Measurements from ENCODE around the gene GPHB5. TPM values are rescaled to one million over a fixed set of nuclear protein-coding genes. Genes with fewer than 3 reads are reported as not detected.

Gene GPHB5
- total RNA-seq, 1 experiment from 2014 or later, result not detected

- peak; percentile 21 for DNase-seq (ENCODE audit: low read depth, low spot score)
- Histone ChIP-seq H2AFZ (ENCODE audit: low read depth, low read length, poor library complexity, severe bottlenecking) (no peak overlapping the region), H3K27me3 (ENCODE audit: insufficient read depth, low read length) (peaks cover 12% of the 10 kb centered on the region), H3K4me3 (replicated peaks in 1 of 2; ENCODE audit: low read depth in 1 of 2, low read length in 2 of 2) (no peak overlapping the region), H4K20me1 (ENCODE audit: insufficient read depth) (no peaks in the 10 kb centered on the region), H3K4me1 (ENCODE audit: control insufficient read depth in 1 of 2, insufficient read depth in 2 of 2, low read length in 2 of 2) (no peaks in the 10 kb centered on the region), H3K4me2 (ENCODE audit: low read length) (no peak overlapping the region), H3K79me2 (ENCODE audit: insufficient read depth, low read length) (no peaks in the 10 kb centered on the region), H3K9me3 (ENCODE audit: control insufficient read depth in 1 of 2, insufficient read depth in 1 of 2, low read depth in 1 of 2, low read length in 2 of 2) (no peaks in the 10 kb centered on the region), H3K9me2 (ENCODE audit: insufficient read depth) (no peaks in the 10 kb centered on the region), H3K27ac (ENCODE audit: low read depth, low read length) (no peak overlapping the region), H3K36me3 (ENCODE audit: control insufficient read depth in 1 of 2, insufficient read depth in 2 of 2, low read length in 2 of 2) (no peaks in the 10 kb centered on the region), H3K9ac (ENCODE audit: low read length) (no peak overlapping the region)
- ChIA-PET RAD21 (ENCODE audit: low non-redundant PET in 1 of 2, low total read pairs in 2 of 2, uncharacterized antibody in 2 of 2, unreplicated experiment in 2 of 2) (interaction anchor here in 1 of 2 experiments (1.4 kb wide), 1 partner anchor 1098 kb away, joined by 5 read pairs; no protein-coding TSS in a partner anchor), CTCF (interaction anchor here (0.8 to 1.9 kb wide), 3 partner anchors 102 to 1098 kb away, joined by 3 to 6 read pairs (median 5); no protein-coding TSS in a partner anchor), POLR2A (interaction anchor here (0.7 kb wide), 1 partner anchor 100 kb away, joined by 3 read pairs; no protein-coding TSS in a partner anchor)
- BruUV-seq (replicated peaks), result no TSS peak
- peak; percentile 69; the same call in 1 of the 2 replicates for ATAC-seq
- intact Hi-C loops (cut with micrococcal nuclease), result loop anchor here (1.0 to 10.0 kb wide), 4 partner anchors 102 to 1382 kb away; no protein-coding TSS in a partner anchor
- TF ChIP-seq CTCF (IDR thresholded peaks at IDR 0.05 in 2 of 3, conservative IDR thresholded peaks at IDR 0.05 in 1 of 3; ENCODE audit: borderline replicate concordance in 1 of 3, insufficient read depth in 1 of 3, low read depth in 2 of 3, low read length in 2 of 3) (peak; percentile 50 to 92 (median 70); a peak in 5 of 6 replicates), ZNF274 (IDR thresholded peaks at IDR 0.05; ENCODE audit: low read depth, low read length) (no peak), TCF7L2 (IDR thresholded peaks at IDR 0.05; ENCODE audit: borderline replicate concordance, extremely low read depth, insufficient read depth, insufficient read length) (peak; percentile 63), RAD21 (IDR thresholded peaks at IDR 0.05; ENCODE audit: low read depth) (peak; percentile 74)
Observed at GRCh38 chr14:63276492-63277342, 42.0 kb downstream of the GPHB5 start.
